Muscle layer of colon (tissue), 2 donors: ENCODE measurements around the gene KCNJ4.
"Not testable (repeated sequence)": the region's sequence is repeated elsewhere in the genome, so short reads cannot be mapped to it uniquely, and the experiment has no call there.

Experiments used
- H3K27ac ChIP-seq: one replicate; pipeline ENCODE4 v1.7.0; 2013; ENCODE audit warnings: low read depth, mild to moderate bottlenecking, low read length, moderate library complexity
- H3K27me3 ChIP-seq, 2 donors: one replicate each; pipeline ENCODE4 v1.7.0; 2013; ENCODE audit warnings: low read length in 2 of 2, mild to moderate bottlenecking in 2 of 2; ENCODE audit not compliant: insufficient read depth in 2 of 2, control insufficient read depth in 1 of 2
- H3K36me3 ChIP-seq: one replicate; pipeline ENCODE4 v1.7.0; 2013; ENCODE audit warnings: mild to moderate bottlenecking, low read length; ENCODE audit not compliant: insufficient read depth
- H3K4me1 ChIP-seq: one replicate; pipeline ENCODE4 v1.7.0; 2013; ENCODE audit warnings: mild to moderate bottlenecking, low read length; ENCODE audit not compliant: insufficient read depth
- H3K4me3 ChIP-seq, 2 donors: one replicate each; pipeline ENCODE4 v1.7.0; 2013; ENCODE audit warnings: low read length in 2 of 2, low read depth in 1 of 2, mild to moderate bottlenecking in 1 of 2, moderate library complexity in 1 of 2
- H3K9ac ChIP-seq: one replicate; pipeline ENCODE4 v1.7.0; 2013; ENCODE audit warnings: low read length
- H3K9me3 ChIP-seq: one replicate; pipeline ENCODE4 v1.7.0; 2013; ENCODE audit warnings: mild to moderate bottlenecking, low read length
- donor health status: abdominal sarcoma.
- donor health status: Adenocarcinoma of cecum.

Gene KCNJ4

GRCh38 chr22:38401336-38402084, 53.5 kb downstream of the KCNJ4 start:
- H3K27ac ChIP-seq = no peak overlapping the region

DNA sequence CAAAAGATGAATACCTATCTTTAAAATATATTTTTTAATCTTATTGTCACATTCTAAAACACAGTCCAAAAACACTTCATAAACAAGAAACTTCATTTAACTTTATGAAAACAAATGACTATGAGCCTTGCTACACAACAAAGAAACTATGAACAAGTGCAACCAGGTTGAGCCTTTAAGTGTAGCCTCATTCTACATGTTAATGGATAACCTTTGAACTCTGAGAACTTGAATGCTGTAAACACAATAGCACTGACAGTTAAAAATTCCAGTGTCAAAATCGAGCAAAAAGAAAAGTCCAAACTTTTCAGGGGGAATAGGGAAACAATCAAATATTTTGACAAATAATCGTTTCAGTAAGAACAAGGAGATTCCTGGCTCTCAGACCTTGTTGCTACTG, 54.7 kb downstream of the KCNJ4 start:
- not testable (repeated sequence) for H3K4me3 ChIP-seq, H3K9ac ChIP-seq, H3K27me3 ChIP-seq, H3K9me3 ChIP-seq, H3K36me3 ChIP-seq, H3K27ac ChIP-seq, H3K4me1 ChIP-seq

More at GRCh38 chr22:38401336-38402084, 53.5 kb downstream of the KCNJ4 start:
- Histone ChIP-seq H3K27me3 (peaks cover 0 to 8% of the 10 kb centered on the region in 2 donors), H3K9ac (no peak overlapping the region), H3K9me3 (no peaks in the 10 kb centered on the region), H3K4me1 (peaks cover 4% of the 10 kb centered on the region), H3K36me3 (no peaks in the 10 kb centered on the region), H3K4me3 (no peak overlapping the region)

DNA sequence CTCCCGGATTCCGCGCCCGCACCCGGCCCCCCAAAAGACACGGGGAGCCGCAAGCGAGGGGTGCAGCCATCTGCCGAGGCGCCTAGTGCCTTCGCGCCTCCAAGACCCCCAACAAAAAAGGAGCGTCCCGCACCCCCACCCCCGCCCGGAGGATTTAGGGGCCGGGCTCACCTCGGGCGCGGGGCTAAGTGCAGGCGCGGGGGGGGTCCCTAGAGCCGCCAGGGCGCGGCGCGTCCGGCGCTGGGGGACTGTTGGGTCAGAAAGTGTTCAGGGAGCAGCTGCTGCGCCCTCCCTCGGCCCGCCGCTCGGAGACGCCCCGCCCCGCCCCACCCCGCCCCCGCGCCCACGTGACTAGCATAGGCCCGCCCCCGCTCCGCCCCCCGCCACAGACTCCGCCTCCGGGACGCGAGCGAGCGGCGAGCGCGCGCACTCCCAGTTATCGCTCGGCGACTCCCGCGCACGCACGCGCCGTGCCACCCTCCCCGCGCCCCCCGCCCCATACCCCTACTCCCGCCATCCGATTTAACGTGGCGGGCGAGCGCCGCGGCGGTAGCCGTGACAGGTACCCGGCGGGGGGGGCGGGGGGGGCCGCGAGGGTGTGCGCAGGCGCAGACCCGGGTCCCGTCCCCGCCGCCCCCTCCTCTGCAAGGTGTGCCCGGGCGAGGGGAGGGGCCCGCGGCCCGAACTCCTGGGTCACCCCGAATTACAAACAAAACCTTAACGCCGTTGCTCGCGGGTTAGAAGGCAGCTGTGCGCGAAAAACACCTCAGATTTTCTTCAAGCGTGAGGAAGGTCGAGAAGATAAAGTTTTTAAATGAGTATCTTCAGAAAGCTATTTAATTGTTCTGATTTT, 56.2 kb downstream of the KCNJ4 start:
- Histone ChIP-seq H3K36me3 (no peaks in the 10 kb centered on the region), H3K27ac (no peak overlapping the region), H3K9ac (no peak overlapping the region)

GRCh38 chr22:38398181-38398608, 56.8 kb downstream of the KCNJ4 start:
- not testable (repeated sequence) for H3K4me1 ChIP-seq, H3K27me3 ChIP-seq, H3K36me3 ChIP-seq, H3K9ac ChIP-seq, H3K9me3 ChIP-seq, H3K27ac ChIP-seq
- peak overlapping the region in 1 of 2 donors; percentile 74 for H3K4me3 ChIP-seq

More for the DNA sequence above, 56.2 kb downstream of the KCNJ4 start:
- H3K4me1 ChIP-seq = peaks cover 4% of the 10 kb centered on the region
- peaks cover 0 to 8% of the 10 kb centered on the region in 2 donors for H3K27me3 ChIP-seq
- H3K9me3 ChIP-seq = no peaks in the 10 kb centered on the region
- peak overlapping the region; percentile 35 to 74 for H3K4me3 ChIP-seq

DNA sequence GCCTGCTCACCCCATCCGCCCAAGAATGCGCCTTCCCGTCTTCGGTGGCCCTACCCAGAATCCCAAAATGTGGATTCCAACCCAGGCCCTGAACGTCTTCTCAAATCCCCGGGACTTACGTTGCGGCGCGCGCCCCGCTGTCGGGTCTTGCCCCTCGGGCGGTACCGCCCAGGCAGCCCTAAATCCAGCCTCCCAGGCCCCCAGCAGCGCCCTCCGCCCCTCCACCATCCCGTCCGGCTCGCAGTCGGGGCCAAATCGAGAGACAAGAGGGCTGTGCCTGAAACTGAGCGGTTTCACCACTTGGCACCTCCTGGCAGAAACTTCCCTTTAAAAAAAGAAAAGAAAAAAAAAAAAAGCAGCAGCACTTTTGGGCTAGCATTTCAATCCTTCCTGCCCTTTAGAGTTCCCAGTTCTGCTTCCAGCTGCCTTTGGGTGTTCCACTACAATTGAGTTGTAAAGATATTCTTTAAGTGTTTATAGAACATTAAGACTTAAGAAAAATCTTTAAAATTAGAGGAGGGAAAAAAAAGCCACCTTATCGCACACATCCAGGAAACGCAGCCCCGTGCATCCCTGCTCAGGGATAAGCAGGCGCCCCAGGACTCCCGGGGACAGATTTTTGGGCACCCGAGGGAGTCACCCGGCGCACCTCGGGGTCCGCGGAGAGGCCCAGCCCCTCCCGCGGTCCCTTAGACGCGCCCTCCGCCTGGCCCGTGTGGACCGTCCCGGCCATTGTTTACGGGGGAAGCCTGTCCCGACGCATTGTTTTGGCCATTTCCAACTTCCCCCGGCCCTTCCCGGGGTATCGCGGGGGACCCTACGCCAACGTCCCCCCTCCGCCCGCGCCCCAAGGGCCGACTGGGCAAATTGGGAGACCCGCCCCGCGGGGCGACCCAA, 57.6 kb downstream of the KCNJ4 start:
- H3K9ac ChIP-seq = no peak overlapping the region
- no peaks in the 10 kb centered on the region for H3K9me3 ChIP-seq
- H3K27me3 ChIP-seq = peaks cover 0 to 8% of the 10 kb centered on the region in 2 donors
- H3K36me3 ChIP-seq = no peaks in the 10 kb centered on the region
- H3K4me1 ChIP-seq = peaks cover 4% of the 10 kb centered on the region
- H3K4me3 ChIP-seq = peak overlapping the region; percentile 31 to 50
- peak overlapping the region; percentile 52 for H3K27ac ChIP-seq

DNA sequence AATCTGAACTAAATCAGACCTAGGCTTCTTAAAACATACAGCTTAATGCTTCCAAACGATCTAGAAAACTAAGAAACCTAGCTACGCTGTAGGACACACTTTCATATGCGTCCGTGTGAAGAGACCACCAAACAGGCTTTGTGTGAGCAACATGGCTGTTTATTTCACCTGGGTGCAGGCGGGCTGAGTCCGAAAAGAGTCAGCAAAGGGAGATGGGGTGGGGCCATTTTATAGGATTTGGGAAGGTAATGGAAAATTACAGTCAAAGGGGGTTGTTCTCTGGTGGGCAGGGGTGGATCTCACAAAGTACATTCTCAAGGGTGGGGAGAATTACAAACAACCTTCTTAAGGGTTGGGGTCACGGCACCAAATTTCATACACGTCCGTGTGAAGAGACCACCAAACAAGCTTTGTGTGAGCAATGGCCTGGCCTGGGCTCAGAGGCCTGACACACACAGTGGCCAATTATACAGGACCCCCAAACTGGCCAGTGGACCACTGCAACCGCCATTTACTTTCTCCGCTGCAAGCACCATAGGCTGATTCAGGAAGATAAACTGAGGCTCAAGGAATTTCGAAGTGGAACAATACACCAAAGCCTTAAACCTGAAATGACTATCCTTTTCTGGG, 58.4 kb downstream of the KCNJ4 start:
- H3K27me3 ChIP-seq, H3K9ac ChIP-seq, H3K4me3 ChIP-seq, H3K4me1 ChIP-seq, H3K36me3 ChIP-seq, H3K9me3 ChIP-seq, H3K27ac ChIP-seq: not testable (repeated sequence)

DNA sequence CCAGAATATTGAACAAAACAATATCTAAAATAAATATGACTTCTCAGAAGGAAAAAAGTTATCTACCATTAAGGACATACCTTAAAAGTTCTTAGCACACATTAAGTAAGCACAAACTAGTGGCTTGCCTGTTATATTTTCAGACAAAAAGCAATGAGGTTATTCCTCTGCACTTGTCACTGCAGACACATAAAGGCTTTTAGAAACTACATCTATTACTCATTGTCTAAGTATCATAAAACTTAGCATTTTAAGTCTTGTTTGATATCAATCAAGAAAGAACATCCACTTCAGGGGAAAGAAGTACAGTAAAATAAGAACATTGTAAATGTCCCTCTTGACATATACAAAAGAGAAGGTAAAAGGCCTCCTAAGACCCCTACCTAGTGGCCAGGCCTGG, 59.1 kb downstream of the KCNJ4 start:
- not testable (repeated sequence) for H3K36me3 ChIP-seq, H3K9me3 ChIP-seq, H3K4me3 ChIP-seq, H3K4me1 ChIP-seq, H3K9ac ChIP-seq, H3K27me3 ChIP-seq, H3K27ac ChIP-seq

- H3K4me3 ChIP-seq, H3K9me3 ChIP-seq, H3K36me3 ChIP-seq, H3K27ac ChIP-seq, H3K4me1 ChIP-seq, H3K27me3 ChIP-seq, H3K9ac ChIP-seq: not testable (repeated sequence)
Measured at GRCh38 chr22:38394929-38395624, 59.9 kb downstream of the KCNJ4 start.

DNA sequence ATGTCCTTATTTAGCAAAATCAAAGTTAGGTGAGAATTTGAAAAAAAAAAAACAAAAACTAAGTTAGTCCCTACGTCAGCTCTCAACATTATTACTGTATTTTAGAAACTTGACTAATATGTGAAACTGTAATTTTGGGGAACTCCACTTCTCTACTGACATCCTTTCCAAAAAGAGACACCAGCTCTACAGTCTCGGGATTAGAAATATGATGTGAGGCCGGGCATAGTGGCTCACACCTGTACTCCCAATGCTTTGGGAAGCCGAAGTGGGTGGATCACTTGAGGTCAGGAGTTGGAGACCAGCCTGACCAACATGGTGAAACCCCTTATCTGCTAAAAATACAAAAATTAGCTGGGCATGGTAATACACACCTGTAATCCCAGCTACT, 65.6 kb downstream of the KCNJ4 start:
- not testable (repeated sequence) for H3K27ac ChIP-seq, H3K9me3 ChIP-seq, H3K36me3 ChIP-seq, H3K9ac ChIP-seq, H3K4me1 ChIP-seq, H3K4me3 ChIP-seq, H3K27me3 ChIP-seq

GRCh38 chr22:38388506-38389427, 66.2 kb downstream of the KCNJ4 start:
- H3K4me3 ChIP-seq, H3K9me3 ChIP-seq, H3K27me3 ChIP-seq, H3K4me1 ChIP-seq, H3K27ac ChIP-seq, H3K9ac ChIP-seq, H3K36me3 ChIP-seq: not testable (repeated sequence)
